Astrocyte of the cerebellum (primary cell): ENCODE measurements around the gene PIK3R3.

ENCODE experiments used
- DNase-seq: peaks from one replicate; pipeline ENCODE4 v3.0.0-alpha.2; 2011; ENCODE audit warnings: low read depth
- H3K4me3 ChIP-seq: 2 replicates; pipeline ENCODE4 v1.5.1; 2011; ENCODE audit warnings: mild to moderate bottlenecking, low read depth, low read length, moderate library complexity
- in situ Hi-C: cut with HindIII; loops from 2 replicates; pipeline ENCODE4 v1.10.0; 2017; ENCODE audit warnings: low sequenced_read_pairs
- TF ChIP-seq, protein P1 (sequence below): IDR thresholded peaks from 2 replicates; pipeline ENCODE4 v1.5.1; 2012; ENCODE audit warnings: low read length, low read depth, moderate library complexity, mild to moderate bottlenecking; ENCODE audit errors: missing control alignments

Gene PIK3R3

DNA sequence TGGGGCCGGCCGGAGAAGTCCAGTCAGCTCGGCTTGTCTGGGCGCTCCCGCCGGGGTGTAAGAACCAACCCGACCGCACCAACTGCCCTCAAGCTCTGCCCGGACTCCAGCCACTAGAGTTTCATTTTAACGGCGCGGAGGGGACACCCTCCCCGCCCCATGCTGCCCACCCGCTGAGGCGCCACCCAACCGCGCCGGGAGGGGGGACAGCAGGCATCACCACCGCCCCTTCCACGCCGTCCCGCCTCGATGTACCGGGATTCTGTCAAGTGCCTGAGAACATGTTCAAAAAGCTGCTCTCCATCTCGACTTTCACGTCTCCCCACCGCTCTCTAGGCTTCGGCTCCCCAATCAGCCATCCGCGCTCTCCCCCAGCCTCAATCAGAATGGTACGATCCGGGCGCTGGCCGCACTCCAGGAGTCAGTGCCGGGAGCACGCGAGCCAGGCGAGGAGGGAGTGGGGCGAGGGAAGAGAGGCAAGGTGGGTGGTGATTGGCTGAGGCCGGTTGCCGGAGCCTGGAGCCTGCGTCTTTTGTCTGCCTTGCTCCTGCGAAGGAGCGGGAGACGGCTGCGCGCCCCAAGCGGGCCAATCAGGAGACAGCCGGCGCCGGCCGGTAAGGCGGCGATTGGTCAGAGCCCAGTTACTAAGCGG, at the start of gene PIK3R3:
PIK3R3 (minus strand) TSS at position 101 of the 652 bp plus-strand sequence. CDS start 677 bp downstream, outside the sequence.
- peak; percentile 98 for DNase-seq
- H3K4me3 ChIP-seq: peak within 1 kb of the TSS; percentile 90
- TF ChIP-seq, protein P1, sequence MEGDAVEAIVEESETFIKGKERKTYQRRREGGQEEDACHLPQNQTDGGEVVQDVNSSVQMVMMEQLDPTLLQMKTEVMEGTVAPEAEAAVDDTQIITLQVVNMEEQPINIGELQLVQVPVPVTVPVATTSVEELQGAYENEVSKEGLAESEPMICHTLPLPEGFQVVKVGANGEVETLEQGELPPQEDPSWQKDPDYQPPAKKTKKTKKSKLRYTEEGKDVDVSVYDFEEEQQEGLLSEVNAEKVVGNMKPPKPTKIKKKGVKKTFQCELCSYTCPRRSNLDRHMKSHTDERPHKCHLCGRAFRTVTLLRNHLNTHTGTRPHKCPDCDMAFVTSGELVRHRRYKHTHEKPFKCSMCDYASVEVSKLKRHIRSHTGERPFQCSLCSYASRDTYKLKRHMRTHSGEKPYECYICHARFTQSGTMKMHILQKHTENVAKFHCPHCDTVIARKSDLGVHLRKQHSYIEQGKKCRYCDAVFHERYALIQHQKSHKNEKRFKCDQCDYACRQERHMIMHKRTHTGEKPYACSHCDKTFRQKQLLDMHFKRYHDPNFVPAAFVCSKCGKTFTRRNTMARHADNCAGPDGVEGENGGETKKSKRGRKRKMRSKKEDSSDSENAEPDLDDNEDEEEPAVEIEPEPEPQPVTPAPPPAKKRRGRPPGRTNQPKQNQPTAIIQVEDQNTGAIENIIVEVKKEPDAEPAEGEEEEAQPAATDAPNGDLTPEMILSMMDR: no peak
- in situ Hi-C loops: no loop called here

DNA sequence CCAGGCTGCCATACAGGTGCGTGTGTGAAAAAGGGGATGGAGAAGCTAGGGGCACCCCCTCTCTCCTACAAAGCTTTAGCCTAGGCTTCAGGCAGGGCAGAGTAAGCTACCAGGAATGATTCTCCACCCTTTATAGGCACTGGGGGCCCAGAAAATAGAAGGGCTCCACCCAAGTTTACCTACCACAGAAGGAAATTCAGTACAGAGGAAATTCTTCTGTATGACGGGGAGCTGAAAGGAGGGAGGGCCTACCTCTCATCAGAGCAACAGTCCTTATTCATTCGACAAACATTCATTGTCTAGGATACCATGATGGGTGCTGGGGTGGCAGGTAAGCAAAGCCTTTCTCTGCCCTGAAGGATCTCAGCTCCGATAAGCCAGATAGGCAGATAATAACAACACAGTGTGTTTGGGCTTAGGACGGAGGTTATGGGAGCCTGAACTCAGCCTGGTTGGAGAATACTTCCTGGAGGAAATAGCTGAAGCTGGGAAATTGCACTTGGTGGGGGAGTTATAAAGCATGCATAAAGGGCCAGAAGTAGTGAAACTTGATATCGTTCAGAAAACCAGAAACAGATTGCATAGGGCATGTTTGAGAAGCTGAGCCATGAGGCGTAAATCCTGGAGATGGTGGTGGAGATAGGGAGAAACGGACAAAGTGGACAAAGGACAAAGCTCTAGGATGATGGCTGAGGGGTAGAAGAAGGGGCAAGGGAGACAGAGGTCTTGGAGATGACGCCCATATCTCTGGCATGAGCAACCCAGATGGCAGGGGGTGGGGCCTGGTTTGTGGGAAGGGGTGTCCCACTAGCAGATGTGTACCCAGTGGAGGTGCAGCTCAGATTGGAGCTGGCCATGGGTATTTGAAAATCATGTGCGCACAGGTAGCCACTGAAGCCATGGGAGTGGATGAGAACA, 49.2 kb upstream of the PIK3R3 start:
- in situ Hi-C loops: loop anchor here (5.0 kb wide), 1 partner anchor 149 kb away; no protein-coding TSS in a partner anchor
- H3K4me3 ChIP-seq: no peak overlapping the region
- peak; percentile 16 for DNase-seq
- TF ChIP-seq, protein P1: no peak

DNA sequence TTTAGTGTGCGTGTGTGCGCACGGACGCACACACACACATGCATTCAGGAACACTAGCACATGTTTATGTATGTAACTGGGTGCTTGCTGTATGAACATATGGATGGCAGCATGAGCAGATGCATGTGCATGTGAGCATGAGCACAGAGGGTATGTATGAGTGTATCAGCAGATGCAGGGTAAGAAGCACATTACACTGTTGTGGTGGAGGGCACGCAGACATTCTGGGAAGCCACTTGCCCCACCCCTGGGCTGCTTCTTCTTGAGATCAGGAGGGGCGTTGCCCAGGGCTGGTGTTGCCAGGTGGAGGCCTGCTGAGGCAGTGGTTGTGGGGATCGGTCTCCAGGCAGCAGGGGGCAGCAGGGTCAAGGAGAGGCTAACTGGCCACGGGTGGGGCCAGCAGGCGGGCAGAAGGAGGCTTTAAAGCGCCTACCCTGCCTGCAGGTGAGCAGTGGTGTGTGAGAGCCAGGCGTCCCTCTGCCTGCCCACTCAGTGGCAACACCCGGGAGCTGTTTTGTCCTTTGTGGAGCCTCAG, 47.7 kb upstream of the PIK3R3 start:
- no peak for DNase-seq
- TF ChIP-seq, protein P1: no peak
- in situ Hi-C loops: loop anchor here (5.0 kb wide), 1 partner anchor 148 kb away; no protein-coding TSS in a partner anchor
- no peak overlapping the region for H3K4me3 ChIP-seq

DNA sequence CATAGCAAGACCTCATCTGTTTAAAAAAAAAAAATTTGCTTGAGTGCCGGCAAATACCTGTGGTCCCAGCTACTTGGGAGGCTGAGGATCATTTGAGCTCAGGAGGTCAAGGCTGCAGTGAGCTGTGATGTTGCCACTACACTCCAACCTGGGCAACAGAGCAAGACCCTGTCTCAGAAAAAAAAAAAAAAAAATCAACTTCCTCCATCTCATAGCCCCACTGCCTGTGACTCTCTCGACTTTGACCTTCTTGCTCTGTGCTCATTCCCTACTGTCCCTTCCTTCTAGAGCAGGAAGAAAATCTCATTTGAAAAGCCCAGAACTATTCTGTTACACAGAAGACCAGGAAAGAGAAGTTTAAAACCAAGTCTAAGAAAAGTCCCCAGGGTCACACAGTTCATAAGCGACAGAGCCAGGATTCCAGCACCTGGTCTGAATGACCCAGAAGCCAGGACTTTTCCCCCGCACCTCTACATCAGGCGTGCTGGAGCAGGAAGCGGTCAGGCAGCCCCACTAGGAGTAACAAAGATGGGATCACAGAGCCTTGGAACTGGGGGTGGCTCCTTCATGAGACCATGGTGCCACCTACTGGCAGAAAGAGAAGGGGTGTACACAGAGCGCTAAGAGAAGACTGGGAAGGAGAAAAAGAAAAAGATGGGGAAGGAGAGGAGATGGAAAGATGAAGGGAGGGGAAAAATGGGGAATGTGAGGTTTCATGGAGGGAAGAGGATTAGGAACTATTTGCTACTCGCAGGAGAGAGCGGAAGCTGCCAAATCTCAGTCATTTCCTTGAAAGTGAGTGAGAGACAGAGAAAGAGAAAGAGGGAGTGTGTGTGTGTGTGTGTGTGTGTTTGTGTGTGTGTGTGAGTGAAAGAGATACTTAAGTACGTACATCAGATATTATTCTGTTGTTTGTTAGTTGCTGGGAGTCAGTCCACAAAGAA, 47.0 kb upstream of the PIK3R3 start:
- in situ Hi-C loops: loop anchor here (5.0 kb wide), 1 partner anchor 147 kb away; no protein-coding TSS in a partner anchor
- no peak overlapping the region for H3K4me3 ChIP-seq
- peak; percentile 80 for DNase-seq
- TF ChIP-seq, protein P1: peak; percentile 96

DNA sequence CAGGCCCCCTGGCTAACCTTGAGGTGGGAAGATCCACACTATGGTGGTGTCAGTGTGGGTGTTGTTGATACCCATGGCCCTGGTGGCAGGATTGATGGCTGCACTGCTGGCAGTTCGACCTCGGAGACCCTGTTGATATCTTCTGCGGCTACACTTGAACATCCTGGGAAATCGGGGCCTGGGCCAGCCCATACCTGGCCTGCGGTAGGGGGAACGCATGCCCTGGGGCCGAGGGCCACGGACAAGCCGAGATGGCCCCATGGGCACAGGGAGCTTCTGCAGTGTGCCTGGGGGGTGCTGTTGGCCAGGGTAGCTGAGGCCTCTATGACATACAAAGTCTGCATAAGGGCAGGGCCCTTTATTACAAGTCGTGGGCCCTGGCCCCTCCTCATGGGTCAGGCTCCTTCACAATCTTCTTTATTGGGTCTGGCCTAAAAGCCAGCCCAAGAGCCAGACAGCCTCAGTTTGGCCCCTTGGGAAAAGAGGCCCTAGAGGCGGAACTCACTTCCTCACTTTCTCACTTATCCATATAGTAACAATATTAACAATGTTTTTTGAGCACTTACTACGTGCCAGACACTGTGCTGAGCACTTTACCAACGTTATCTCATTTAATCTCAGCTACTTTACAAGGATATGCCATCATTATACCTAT, 43.9 kb upstream of the PIK3R3 start, which contains the start of gene P3R3URF:
P3R3URF (minus strand) TSS at position 278 of the 655 bp plus-strand sequence; CDS start at position 261, 17 bp downstream.
- TF ChIP-seq, protein P1: no peak
- no peak for DNase-seq
- no peak within 1 kb of the TSS for H3K4me3 ChIP-seq
- in situ Hi-C loops: no loop called here
